ENCODE data around the gene HPSE2.

- TF ChIP-seq EP300 (IDR thresholded peaks at IDR 0.05; ENCODE audit: borderline replicate concordance) = no peak
- TF ChIP-seq, protein P1, sequence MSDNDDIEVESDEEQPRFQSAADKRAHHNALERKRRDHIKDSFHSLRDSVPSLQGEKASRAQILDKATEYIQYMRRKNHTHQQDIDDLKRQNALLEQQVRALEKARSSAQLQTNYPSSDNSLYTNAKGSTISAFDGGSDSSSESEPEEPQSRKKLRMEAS (IDR thresholded peaks at IDR 0.05) = no peak
- TF ChIP-seq CREB1 (IDR thresholded peaks at IDR 0.05; ENCODE audit: low read depth) = no peak
- TF ChIP-seq USF1 (IDR thresholded peaks at IDR 0.05) = no peak
- TF ChIP-seq FOXM1 (IDR thresholded peaks at IDR 0.05; ENCODE audit: borderline replicate concordance, low read depth) = no peak
- TF ChIP-seq TAF1 (IDR thresholded peaks at IDR 0.05; ENCODE audit: low read depth) = no peak
- no peak for TF ChIP-seq YY1 (IDR thresholded peaks at IDR 0.05; ENCODE audit: low read depth)
Observed at GRCh38 chr10:99234041-99234790, 1.4 kb downstream of the HPSE2 start.
